Body of pancreas (tissue), 4 donors: ENCODE results near the gene ZNF385D. TPM values are rescaled to one million over a fixed set of nuclear protein-coding genes. Genes with fewer than 3 reads are reported as not detected.

Experiments used
- ATAC-seq: fragments of 150-250 bp; one replicate; pipeline ENCODE4 v1.9.1; 2016
- DNase-seq, 4 donors: peaks; one replicate each; pipeline ENCODE4 v3.0.0-alpha.2; 2019
- H3K27ac ChIP-seq, 4 donors: fragments of 200-600 bp; sonication (generic); 1 replicate in 3 of 4; 2 replicates in 1 of 4; pipeline versions ENCODE4 v1.5.1 to v1.6.1; 2016 to 2019; ENCODE audit warnings: mild to moderate bottlenecking in 1 of 4, mixed read lengths in 1 of 4, moderate library complexity in 1 of 4
- H3K27me3 ChIP-seq, 2 donors: fragments of 200-600 bp; sonication (generic); one replicate each; pipeline ENCODE4 v1.6.0; 2016; ENCODE audit warnings: mild to moderate bottlenecking in 1 of 2
- H3K36me3 ChIP-seq, 2 donors: fragments of 200-600 bp; sonication (generic); replicated peaks in 1 of 2; 2 replicates each; pipeline ENCODE4 v1.5.1; 2016; ENCODE audit warnings: low read depth in 2 of 2; ENCODE audit not compliant: insufficient read depth in 1 of 2
- H3K4me1 ChIP-seq: fragments of 200-600 bp; sonication (generic); one replicate; pipeline ENCODE4 v1.6.0; 2016
- H3K4me3 ChIP-seq, 2 donors: fragments of 200-600 bp; sonication (generic); 1 replicate in 1 of 2; 2 replicates in 1 of 2; pipeline ENCODE4 v1.5.1; 2016 to 2019
- H3K9me3 ChIP-seq, 3 donors: fragments of 200-600 bp; sonication (generic); 1 replicate in 2 of 3; 2 replicates in 1 of 3; pipeline ENCODE4 v1.5.1; 2016
- CTCF ChIP-seq, 7 experiments: fragments of 450-650 bp in 4 of 7; fragments of 200-600 bp in 3 of 7; sonication (generic) in 3 of 7; IDR thresholded peaks; one replicate each; pipeline ENCODE4 v1.5.1; 2016 to 2019; ENCODE audit warnings: antibody characterized with exemption in 7 of 7
- POLR2A ChIP-seq, 3 donors: fragments of 450-650 bp; IDR thresholded peaks; one replicate each; pipeline ENCODE4 v1.6.1; 2016; ENCODE audit warnings: antibody characterized with exemption in 3 of 3, mild to moderate bottlenecking in 2 of 3
- WGBS, 2 donors: methylation state at CpG; one replicate each; pipeline ENCODE4 v1.1.5; 2017; 5-methylcytosine and 5-hydroxymethylcytosine counted together
- intact Hi-C: fragments of 100-400 bp; cut with DNase I; formaldehyde crosslinking; loops from one replicate; pipeline ENCODE4 v1.15.1; 2023
- total RNA-seq, 2 donors: library from RNA; depleted of rRNA; stranded (reverse); fragments of >200 nt; gene quantifications; one replicate each; pipeline ENCODE4 v1.1.0, GENCODE V29; 2016

Gene ZNF385D
- total RNA-seq, 2 donors from 2014 or later = 3.9 to 5.9 TPM

DNA sequence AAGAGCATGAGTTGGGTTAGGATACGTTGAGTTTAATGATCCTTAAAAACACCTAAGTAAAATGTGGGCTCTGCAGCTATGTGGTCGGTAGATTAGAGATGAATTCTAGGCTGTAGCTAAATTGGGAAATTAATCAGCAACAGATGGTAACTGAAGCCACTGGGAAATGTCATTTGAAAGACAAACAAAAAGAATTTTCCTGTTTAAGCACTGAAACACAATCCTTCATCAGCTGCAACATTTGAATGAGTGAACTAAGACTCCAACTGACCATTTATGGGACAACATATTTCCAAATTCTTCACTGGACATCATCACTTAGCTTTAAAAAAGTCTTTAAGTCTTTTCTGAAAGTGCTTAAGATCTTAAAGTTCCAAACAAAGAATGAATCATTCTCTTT, 226.9 kb downstream of the ZNF385D start:
- TF ChIP-seq POLR2A (IDR thresholded peaks at IDR 0.05) (no peak), CTCF (IDR thresholded peaks at IDR 0.05) (no peak)
- H3K4me3 ChIP-seq = no peak overlapping the region
- no peaks in the 10 kb centered on the region for H3K9me3 ChIP-seq

GRCh38 chr3:21520106-21520963, 230.7 kb downstream of the ZNF385D start:
- DNase-seq (no peak), ATAC-seq (no peak)
- H3K36me3 ChIP-seq = no peaks in the 10 kb centered on the region
- intact Hi-C loops = no loop called here
- no peak overlapping the region for H3K4me3 ChIP-seq
- TF ChIP-seq POLR2A (IDR thresholded peaks at IDR 0.05) = no peak
- TF ChIP-seq CTCF (IDR thresholded peaks at IDR 0.05) = no peak
- H3K4me1 ChIP-seq = no peaks in the 10 kb centered on the region
- 29 to 30% methylated on average over 4 of the region's 4 CpGs for WGBS, 2 donors
- no peak overlapping the region for H3K27ac ChIP-seq
- H3K9me3 ChIP-seq = no peaks in the 10 kb centered on the region
- H3K27me3 ChIP-seq = no peaks in the 10 kb centered on the region

More for the DNA sequence above, 226.9 kb downstream of the ZNF385D start:
- no peaks in the 10 kb centered on the region for H3K36me3 ChIP-seq
- WGBS, 2 donors = 49 to 53% methylated on average over 2 of the region's 2 CpGs
- ATAC-seq (no peak), DNase-seq (no peak)
- intact Hi-C loops = no loop called here
- H3K27ac ChIP-seq = no peak overlapping the region
- H3K4me1 ChIP-seq = no peaks in the 10 kb centered on the region
- H3K27me3 ChIP-seq = no peaks in the 10 kb centered on the region

DNA sequence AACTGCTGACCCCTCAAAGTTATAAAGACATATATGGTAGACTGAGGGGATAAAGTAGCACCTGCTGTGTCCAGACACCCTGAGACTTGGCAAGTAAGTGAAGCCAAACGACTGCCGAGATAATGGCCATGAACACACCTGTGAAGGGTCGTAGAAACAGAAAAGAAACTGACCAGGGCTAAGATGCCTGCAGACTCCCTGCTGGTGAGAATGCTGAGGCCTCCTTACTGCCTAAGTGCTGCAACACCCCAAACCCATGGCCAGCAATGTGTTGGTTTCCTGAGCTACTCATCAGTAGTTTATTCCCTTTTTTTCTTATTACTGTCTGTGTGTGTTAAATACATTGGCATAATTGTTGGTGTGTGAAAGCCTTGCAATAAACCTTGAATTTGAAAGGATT, 233.8 kb downstream of the ZNF385D start:
- intact Hi-C loops = no loop called here
- Histone ChIP-seq H3K27me3 (no peaks in the 10 kb centered on the region), H3K9me3 (no peaks in the 10 kb centered on the region), H3K36me3 (no peaks in the 10 kb centered on the region), H3K4me3 (no peak overlapping the region), H3K27ac (no peak overlapping the region), H3K4me1 (no peaks in the 10 kb centered on the region)
- ATAC-seq (no peak), DNase-seq (no peak)
- TF ChIP-seq POLR2A (IDR thresholded peaks at IDR 0.05) = no peak
- TF ChIP-seq CTCF (IDR thresholded peaks at IDR 0.05) = no peak
- WGBS, 2 donors = 29 to 36% methylated on average over 3 of the region's 3 CpGs

DNA sequence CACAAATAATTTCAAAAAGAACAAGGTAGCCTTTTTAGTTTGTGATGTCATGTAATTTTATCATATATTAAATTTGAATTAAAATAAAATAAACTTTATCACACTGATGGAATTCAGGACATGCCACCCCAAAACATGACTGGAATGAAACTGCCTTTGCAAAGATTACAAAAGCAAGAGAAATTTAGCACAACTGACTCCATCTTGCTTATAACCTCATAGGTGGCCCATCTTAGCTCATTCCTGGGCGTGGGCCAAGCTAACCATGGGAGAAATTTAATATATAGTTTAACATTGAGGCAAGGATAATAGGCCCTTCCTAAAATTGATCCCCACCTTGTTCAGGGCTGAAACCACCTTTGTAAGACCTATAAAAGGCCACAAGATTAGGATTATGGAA, 235.6 kb downstream of the ZNF385D start:
- Histone ChIP-seq H3K27ac (no peak overlapping the region), H3K4me1 (no peaks in the 10 kb centered on the region), H3K36me3 (no peaks in the 10 kb centered on the region), H3K27me3 (no peaks in the 10 kb centered on the region), H3K9me3 (no peaks in the 10 kb centered on the region), H3K4me3 (no peak overlapping the region)
- intact Hi-C loops = no loop called here
- WGBS, 2 donors = 42 to 43% methylated on average over 1 of the region's 1 CpG
- DNase-seq (no peak), ATAC-seq (no peak)
- TF ChIP-seq CTCF (IDR thresholded peaks at IDR 0.05) (no peak), POLR2A (IDR thresholded peaks at IDR 0.05) (no peak)
